Erythroblast (primary cell): ENCODE measurements around the gene STK11.

ENCODE experiments used
- DNase-seq, 2 experiments: peaks; one replicate each; lab custom pipeline; 2025; lab: John Stamatoyannopoulos, UW
- GATA1 ChIP-seq: IDR thresholded peaks from 2 replicates; pipeline ENCODE4 v1.6.1; 2011; ENCODE audit warnings: low read depth, mild to moderate bottlenecking, control low read depth, low read length, moderate library complexity
- POLR2A ChIP-seq: IDR thresholded peaks from 2 replicates; pipeline ENCODE4 v1.6.1; 2011; ENCODE audit warnings: mild to moderate bottlenecking, low read length

Gene STK11

DNA sequence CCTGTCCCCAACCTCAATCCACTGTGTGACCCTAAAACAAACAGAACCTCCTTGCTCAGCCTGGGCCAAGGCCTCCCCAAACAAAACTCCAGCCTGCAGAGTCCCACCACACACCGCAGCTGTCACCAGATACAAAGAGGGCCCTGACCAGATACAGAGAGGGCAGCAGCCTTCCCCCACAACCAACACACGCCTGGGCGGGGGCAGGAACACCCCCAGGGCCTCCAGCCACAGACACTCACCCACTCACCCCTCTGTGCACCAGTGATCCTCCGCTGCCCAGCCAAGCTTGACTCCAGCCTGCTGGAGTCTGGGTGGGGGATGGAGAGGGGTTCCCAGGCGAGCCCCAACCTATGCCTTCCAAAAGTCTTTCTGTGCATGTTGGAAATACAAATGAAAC lies 57.6 kb downstream of the STK11 start:
- DNase-seq: peak; percentile 53 to 63
- TF ChIP-seq POLR2A: no peak
- TF ChIP-seq GATA1: no peak

DNA sequence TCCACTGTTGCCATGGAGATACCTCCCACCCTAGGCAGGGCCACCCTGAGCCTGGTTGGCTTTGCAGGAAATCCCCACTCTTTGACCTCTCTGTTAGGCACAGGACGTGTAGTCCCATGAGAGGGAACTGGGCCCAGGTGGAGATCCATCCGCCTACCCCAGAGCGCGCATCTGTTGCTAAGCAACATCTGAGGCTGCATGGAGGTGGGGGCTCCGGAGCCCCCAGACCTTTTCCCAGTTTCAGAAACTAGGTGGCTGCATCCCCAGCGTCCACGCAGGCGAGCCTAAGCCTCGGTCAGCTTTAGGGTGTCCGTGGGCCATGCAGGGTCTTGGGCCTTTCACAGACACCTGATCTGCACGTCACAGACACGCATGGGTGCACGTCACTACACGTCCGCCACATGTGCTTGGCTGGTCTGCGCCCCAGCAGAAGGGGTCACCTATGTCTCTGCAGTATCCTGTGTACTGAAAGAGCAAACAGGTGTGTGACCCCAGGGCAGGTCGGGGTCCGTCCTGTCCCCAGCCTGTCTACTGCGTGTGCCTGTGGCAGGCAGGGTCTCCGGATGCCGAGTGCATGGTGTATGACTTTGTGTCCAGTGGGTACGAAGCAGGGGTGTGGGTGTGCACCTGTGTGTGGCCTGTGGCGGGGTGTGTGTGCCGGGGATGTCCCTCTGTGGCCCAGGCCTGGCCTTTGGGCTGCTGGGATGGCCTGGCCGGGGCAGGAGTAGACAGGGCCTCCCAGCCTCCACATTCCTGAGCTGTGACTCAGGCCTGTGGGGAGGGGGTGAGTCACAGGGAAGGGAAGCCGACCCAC lies 59.4 kb downstream of the STK11 start:
- TF ChIP-seq GATA1: no peak
- TF ChIP-seq POLR2A: no peak
- peak in 1 of 2 experiments; percentile 59 for DNase-seq

DNA sequence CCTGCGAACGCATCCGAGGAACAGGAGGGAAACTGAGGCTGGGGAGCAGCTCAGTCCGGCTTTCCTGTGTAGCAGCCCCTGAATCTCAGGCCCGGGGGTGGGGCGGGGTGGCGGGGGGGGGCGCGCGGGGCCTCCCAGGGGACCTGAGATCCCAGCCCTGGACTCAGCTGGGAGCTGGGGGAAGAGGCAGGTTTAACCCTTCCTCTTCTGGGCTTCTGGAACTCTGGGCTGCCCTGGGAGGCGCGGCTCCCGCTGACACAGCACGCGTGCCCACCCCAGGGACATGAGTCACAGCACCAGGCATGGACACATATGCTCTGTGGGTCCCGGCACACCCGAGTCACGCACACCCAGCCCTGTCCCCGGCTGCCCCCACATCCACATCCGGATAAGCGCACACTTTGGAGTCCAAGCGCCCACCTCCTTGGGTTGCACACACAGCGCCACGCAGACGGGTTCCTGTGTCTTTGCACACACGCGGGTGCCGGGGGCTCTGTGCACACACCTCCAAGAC lies 60.1 kb downstream of the STK11 start:
- TF ChIP-seq GATA1: no peak
- TF ChIP-seq POLR2A: no peak
- peak; percentile 67 to 83 for DNase-seq

DNA sequence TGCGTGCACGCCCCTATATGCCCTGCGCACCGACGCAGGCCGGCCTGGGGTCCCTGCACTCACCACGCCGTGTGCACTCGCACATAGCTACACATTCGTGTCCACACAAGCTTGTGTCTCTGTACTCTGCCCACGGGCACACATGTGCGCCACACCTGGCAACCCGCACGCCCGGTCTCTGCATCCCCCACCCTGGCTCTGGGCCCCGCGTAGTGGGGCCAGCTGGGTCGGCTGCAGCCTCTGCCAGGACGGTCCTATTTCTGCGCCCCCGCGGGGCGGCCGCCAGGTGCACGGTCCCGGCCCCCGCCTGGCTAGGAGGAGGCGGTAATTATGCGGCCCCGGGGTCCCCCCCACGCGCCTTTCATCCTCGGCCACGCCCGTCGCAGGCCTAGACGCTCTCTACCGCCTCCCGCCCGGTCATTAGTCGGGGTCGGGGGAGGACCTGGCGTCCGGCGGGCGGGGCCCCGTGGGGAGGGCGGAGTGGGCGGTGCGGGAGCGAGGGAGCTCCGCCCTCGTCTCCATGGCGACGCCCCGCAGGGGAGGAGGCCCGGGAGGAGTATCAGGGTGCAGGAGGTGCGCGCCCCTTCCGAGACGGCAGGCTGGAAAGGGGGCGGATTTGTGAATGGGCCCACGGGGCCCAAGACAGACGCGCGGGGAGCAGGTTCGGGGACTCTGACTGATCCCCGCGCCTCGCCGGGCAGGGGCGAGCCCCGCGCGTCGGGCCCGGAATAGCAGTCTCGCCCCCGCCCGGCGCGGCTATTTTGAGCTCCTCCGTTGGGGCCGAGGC lies 60.7 kb downstream of the STK11 start:
- peak; percentile 95 to 97 for DNase-seq
- TF ChIP-seq GATA1 (no peak), POLR2A (no peak)

DNA sequence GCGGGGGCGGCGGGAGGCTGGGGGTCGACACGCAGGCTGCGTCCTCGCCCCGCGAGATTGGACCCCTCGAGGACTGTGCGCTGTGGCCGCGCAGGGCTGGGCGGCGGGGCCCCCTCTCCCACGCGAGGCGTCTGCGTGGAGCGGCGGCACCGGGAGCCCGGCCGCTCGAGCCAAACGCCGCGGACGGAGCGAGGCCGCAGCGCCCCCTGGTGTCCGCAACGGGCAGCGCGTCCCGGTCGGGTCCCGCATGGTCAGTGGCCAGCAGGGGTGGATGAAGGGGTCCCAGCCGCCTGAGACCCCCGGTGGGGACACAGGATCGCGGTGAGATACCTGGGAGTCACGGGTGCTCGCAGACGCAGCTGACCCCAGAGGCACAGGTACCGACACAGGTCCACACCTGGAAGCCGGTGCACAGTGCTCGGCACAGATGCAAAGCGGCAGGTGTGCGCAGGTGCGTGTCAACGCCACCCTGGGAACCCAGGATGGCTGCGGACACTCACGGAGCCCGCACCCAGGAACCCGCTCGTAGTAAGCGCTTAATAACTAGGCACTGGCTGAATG lies 61.4 kb downstream of the STK11 start:
- DNase-seq: peak; percentile 80 to 89
- TF ChIP-seq POLR2A (no peak), GATA1 (no peak)

DNA sequence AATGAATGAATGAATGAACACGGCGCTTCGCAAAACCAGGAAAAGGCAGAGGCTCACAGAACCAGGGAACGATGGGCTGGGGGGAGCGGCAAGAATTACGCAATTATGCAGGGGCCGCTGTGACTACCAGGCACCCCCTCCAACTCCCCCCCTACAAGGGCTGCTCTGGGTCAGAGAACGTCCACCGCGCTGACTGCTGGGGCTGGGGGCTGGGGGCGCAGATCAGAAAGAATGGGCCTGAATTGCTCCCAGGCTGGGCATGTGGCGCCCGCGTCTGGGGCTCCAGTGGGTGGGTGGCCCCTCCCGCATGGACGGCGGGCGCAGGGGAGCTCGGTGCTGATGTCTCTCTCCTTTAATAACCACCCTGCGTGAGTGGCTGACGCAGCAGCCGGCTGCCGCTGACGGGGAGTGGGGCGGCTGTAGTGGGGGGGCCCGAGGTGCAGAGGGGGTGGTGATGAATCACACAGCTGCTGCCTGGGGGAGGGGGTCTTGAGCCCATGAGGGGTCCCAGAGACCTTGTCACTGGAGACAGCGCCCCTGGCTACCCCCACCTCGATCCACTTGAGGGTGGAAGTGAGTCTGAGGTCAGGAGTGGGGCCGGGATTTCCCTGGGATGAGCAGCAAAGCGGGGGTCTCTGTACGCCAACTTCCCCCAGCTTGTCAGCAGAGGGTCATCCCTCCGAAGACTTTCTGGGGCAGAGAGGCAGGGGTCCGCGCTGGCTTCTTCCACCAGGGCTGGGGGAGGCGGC lies 62.1 kb downstream of the STK11 start:
- DNase-seq: no peak
- TF ChIP-seq GATA1 (no peak), POLR2A (no peak)

DNA sequence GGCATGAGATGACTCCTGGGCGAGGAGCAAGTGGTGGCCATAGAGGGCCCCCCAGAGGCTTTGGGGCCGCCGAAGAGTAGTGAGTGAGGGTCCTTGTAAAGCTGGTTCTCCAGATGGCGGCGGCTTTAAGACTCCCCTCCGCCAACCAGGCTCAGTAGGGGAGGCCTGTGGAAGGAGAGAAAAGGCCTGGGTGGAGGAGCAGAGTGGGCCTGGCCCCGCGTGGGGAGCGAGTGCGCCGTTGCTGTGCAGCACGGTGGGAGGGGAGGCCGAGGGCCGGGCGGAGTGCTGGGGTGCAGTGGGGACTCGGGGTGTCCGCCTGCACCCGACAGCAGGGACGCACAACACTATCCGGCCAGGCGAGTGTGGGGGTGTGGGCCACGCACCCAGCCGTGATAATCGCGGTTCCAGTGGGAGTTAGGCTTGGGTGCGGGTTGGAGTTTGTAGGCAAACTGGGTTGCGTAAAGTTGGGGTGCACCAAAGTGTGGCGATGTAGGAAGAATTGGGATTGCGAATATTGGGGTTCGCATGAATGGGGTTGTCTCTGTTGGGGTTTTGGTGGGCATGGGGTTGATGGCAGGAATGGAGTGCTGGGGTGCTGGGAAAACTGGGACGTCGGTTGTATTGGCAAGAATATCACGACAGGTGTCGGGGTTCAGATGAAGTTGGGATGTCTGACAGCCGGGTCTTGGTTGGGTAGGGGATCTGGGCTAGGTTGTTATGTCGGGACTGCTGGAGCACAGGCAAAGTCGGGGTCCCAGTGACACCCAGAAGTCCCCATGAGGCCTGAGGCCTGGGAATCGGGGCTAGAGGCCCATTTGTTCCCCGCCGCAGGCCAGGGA lies 62.9 kb downstream of the STK11 start:
- TF ChIP-seq GATA1 (no peak), POLR2A (no peak)
- DNase-seq: no peak

DNA sequence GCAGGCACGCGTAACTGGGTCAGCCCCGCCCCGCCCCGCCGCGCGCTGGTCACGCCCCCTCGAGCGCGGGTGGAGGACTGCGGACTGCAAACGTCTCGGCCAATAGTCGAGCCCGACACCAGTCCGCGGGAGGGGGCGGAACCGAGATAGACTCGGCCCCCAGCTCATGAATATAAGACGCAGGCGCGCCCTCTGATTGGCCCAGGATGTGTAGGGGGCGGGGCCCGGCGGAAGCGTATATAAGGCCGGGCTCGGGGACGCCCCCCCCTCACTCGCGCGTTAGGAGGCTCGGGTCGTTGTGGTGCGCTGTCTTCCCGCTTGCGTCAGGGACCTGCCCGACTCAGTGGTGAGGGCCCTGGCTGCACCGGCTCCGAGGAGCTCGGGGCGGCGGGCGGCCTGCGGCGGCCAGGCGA lies 63.5 kb downstream of the STK11 start, which contains the start of gene CIRBP:
TSS of gene CIRBP (plus strand) at position 268 of the 413 bp plus-strand sequence. CDS start 1,602 bp downstream, outside the sequence.
- TF ChIP-seq GATA1: no peak
- TF ChIP-seq POLR2A: peak; percentile 98
- peak; percentile 100 for DNase-seq

DNA sequence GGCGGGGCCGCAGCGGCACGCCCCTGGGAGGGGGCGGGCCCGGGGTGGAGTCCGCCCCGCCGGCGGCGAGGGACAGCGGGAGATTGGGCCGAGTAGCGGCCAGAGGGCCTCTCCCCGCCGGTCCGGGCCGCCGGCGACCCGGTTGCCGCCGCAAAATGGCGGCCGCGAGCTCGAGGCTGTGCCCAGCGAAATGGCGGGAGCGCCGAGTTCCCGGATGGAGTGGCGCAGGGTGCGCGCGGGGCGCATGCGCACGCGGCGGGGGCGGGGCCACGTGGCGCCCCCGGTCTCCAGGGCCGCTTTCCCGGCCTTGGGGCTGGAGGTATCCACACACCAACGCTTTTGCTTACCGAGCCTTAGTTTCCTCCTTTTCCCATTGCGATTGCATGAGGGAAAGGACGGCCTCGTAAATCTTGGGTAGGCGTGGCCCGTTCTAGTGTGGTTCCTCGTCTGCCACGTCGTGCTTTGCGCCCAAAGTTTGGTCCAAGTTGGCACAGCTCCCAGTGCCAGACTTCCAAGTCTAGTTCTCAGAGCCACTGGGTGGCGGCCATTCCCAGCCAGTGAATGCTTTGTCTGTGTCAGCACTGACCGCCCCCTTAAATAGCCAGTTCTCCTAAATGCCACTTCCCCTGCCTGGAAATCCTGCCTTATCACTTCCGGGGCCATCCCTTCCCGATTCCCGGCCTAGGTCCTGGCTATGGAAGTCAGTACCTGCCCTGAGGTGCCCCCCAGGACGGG lies 64.1 kb downstream of the STK11 start:
- DNase-seq: peak; percentile 91 to 95
- TF ChIP-seq GATA1 (no peak), POLR2A (peak; percentile 91)

DNA sequence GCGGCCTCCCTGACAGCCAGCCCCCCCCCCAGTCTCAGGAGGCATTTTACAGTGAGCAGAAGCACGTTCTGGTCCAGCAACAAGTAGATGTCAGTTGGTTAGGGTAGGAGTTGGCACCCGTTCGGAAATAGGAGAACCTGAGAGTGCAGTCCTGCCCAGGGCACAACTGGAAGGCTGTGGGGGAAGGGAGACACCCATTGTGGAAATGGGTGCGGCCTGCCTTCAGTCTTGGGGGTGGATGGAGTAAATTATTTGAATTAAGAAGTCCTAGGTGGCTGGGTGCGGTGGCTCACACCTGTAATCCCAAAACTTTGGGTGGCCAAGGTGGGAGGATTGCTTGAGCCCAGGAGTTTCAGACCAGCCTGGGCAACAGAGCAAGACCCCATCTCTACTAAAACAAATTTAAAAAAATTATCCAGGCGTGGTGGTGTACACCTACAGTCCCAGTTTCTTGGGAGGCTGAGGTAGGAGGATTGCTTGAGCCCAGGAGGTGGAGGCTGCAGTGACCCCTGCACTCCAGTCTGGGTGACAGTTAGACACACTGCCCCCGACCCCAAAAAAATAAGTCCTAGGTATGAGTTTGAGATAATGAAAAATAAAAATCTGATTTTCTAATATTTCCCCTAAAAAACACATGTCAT lies 64.8 kb downstream of the STK11 start:
- TF ChIP-seq GATA1 (no peak), POLR2A (no peak)
- DNase-seq: peak; percentile 66 to 68

DNA sequence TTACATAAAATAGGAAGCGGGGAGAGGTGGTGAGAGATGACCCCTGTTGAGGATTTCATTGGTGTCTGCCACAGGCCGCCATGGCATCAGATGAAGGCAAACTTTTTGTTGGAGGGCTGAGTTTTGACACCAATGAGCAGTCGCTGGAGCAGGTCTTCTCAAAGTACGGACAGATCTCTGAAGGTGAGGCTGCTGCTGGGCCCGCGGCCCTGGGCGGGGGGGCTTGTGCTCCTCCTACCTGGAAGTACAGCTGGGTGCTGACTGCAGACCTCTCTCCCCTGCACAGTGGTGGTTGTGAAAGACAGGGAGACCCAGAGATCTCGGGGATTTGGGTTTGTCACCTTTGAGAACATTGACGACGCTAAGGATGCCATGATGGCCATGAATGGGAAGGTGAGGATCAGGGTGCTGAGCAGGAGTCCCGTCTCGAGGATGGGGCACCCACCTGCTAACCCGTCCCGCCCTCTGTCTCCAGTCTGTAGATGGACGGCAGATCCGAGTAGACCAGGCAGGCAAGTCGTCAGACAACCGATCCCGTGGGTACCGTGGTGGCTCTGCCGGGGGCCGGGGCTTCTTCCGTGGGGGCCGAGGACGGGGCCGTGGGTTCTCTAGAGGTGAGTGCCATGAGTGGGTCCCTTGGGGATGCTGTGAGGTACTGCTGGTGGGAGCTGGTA lies 65.4 kb downstream of the STK11 start:
- TF ChIP-seq POLR2A: no peak
- TF ChIP-seq GATA1: no peak
- no peak for DNase-seq
